ENCODE results near the gene JARID2. TPM values are rescaled to one million over a fixed set of nuclear protein-coding genes. Genes with fewer than 3 reads are reported as not detected.

The JARID2 gene
- total RNA-seq, 1 experiment from 2014 or later, result 6.0 TPM

GRCh38 chr6:15363164-15363522, 117.3 kb downstream of the JARID2 start:
- Histone ChIP-seq H3K4me3 (ENCODE audit: low read depth in 2 of 2, low read length in 2 of 2) (no peak overlapping the region), H3K27ac (ENCODE audit: low read length) (no peak overlapping the region), H3K4me1 (ENCODE audit: control insufficient read depth, insufficient read depth, low read length) (no peaks in the 10 kb centered on the region), H3K36me3 (ENCODE audit: control insufficient read depth, insufficient read depth, low read length) (no peaks in the 10 kb centered on the region), H3K9me3 (ENCODE audit: control insufficient read depth, insufficient read depth, low read depth, low read length) (no peaks in the 10 kb centered on the region), H3K27me3 (ENCODE audit: control insufficient read depth, insufficient read depth, low read length) (no peaks in the 10 kb centered on the region)
- ChIA-PET POLR2A (no interaction called here), CTCF (no interaction called here)
- ATAC-seq (no peak), DNase-seq (ENCODE audit: low read depth, low spot score) (no peak)
- in situ Hi-C loops (cut with HindIII; ENCODE audit: low pct_unique_long_range_greater_than_20kb, low sequenced_read_pairs), result no loop called here
- no TSS peak for BruUV-seq (replicated peaks)
- intact Hi-C loops (cut with micrococcal nuclease; ENCODE audit: unreplicated experiment), result no loop called here
- TF ChIP-seq TCF7L2 (IDR thresholded peaks at IDR 0.05; ENCODE audit: low read depth, low read length), result no peak
- TF ChIP-seq, protein P1, sequence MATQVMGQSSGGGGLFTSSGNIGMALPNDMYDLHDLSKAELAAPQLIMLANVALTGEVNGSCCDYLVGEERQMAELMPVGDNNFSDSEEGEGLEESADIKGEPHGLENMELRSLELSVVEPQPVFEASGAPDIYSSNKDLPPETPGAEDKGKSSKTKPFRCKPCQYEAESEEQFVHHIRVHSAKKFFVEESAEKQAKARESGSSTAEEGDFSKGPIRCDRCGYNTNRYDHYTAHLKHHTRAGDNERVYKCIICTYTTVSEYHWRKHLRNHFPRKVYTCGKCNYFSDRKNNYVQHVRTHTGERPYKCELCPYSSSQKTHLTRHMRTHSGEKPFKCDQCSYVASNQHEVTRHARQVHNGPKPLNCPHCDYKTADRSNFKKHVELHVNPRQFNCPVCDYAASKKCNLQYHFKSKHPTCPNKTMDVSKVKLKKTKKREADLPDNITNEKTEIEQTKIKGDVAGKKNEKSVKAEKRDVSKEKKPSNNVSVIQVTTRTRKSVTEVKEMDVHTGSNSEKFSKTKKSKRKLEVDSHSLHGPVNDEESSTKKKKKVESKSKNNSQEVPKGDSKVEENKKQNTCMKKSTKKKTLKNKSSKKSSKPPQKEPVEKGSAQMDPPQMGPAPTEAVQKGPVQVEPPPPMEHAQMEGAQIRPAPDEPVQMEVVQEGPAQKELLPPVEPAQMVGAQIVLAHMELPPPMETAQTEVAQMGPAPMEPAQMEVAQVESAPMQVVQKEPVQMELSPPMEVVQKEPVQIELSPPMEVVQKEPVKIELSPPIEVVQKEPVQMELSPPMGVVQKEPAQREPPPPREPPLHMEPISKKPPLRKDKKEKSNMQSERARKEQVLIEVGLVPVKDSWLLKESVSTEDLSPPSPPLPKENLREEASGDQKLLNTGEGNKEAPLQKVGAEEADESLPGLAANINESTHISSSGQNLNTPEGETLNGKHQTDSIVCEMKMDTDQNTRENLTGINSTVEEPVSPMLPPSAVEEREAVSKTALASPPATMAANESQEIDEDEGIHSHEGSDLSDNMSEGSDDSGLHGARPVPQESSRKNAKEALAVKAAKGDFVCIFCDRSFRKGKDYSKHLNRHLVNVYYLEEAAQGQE (IDR thresholded peaks at IDR 0.05; ENCODE audit: insufficient read depth in 1 of 2, low read depth in 2 of 2, low read length in 1 of 2), result no peak

GRCh38 chr6:15363523-15364400, 117.9 kb downstream of the JARID2 start:
- Histone ChIP-seq H3K27me3 (ENCODE audit: control insufficient read depth, insufficient read depth, low read length) (no peaks in the 10 kb centered on the region), H3K27ac (ENCODE audit: low read length) (no peak overlapping the region), H3K36me3 (ENCODE audit: control insufficient read depth, insufficient read depth, low read length) (no peaks in the 10 kb centered on the region), H3K9me3 (ENCODE audit: control insufficient read depth, insufficient read depth, low read depth, low read length) (no peaks in the 10 kb centered on the region), H3K4me3 (ENCODE audit: low read depth in 2 of 2, low read length in 2 of 2) (no peak overlapping the region), H3K4me1 (ENCODE audit: control insufficient read depth, insufficient read depth, low read length) (no peaks in the 10 kb centered on the region)
- ChIA-PET POLR2A (no interaction called here), CTCF (no interaction called here)
- in situ Hi-C loops (cut with HindIII; ENCODE audit: low pct_unique_long_range_greater_than_20kb, low sequenced_read_pairs) (no loop called here), intact Hi-C loops (cut with micrococcal nuclease; ENCODE audit: unreplicated experiment) (no loop called here)
- ATAC-seq (no peak), DNase-seq (ENCODE audit: low read depth, low spot score) (no peak)
- TF ChIP-seq TCF7L2 (IDR thresholded peaks at IDR 0.05; ENCODE audit: low read depth, low read length) (no peak), POLR2AphosphoS5 (IDR thresholded peaks at IDR 0.05; ENCODE audit: low read depth, low read length) (no peak), CTCF (IDR thresholded peaks at IDR 0.05) (no peak), SIN3A (IDR thresholded peaks at IDR 0.05; ENCODE audit: borderline replicate concordance, insufficient read depth, low read depth, low read length) (no peak)
- TF ChIP-seq, protein P1 (IDR thresholded peaks at IDR 0.05; ENCODE audit: insufficient read depth in 1 of 2, low read depth in 2 of 2, low read length in 1 of 2), result no peak
- BruUV-seq (replicated peaks), result no TSS peak
